AG20443 (cell line): ENCODE data around the gene DOCK8.
A peak's percentile ranks its signal among the peaks of the same experiment; 100 is the strongest.

Experiments
- DNase-seq: peaks from one replicate; pipeline ENCODE4 v3.0.0; 2012; ENCODE audit warnings: low spot score, mixed read lengths

DOCK8 gene

DNA sequence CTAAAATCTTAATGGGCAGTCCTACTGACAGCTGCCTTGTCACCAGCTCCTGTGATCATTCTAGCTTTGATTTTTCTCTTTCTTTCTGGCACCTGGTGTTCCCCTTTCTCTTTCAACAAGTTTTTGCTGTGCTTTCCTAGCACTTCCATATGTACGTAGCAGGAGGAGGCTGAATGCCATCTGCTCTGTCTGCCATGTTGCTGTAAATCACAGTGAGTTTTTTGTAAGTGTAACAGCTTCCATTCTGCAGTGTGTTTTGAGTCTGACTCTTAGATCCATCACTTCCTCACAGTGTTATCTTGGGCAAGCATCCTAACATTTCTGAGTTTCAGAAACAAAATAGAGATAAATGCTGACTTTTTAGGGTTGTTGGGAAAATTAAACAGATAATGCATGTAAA, 247.9 kb downstream of the DOCK8 start:
- DNase-seq: no peak

DNA sequence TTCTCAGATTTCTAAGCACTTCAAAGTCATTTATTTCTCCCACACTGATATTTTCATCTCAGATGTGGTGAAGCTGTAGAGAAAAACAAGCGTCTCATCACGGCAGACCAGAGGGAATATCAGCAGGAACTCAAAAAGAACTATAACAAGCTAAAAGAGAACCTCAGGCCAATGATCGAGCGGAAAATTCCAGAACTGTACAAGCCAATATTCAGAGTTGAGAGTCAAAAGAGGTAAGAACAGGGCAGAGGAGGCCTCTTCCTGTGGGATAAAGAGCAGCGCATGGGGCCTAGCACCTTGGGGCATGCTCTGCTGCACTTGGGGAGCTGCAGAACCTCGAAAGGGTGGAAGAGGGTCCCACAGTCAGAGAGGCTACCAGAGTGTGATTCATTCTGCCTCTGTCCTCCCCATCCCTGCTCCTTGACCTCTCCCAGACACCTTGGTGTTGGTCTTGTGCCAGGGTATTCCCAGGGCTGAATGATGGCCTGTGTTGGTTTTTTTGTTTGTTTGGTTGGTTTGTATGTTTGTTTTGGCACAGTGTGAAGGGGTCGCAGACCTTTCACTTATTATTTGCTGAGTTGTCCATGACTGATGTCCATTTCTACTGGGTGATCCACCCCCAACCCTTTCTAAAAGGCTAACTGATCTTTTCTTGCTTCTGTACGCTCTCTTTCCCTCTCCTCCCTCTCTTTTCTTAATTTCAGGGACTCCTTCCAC, 248.9 kb downstream of the DOCK8 start:
- no peak for DNase-seq

DNA sequence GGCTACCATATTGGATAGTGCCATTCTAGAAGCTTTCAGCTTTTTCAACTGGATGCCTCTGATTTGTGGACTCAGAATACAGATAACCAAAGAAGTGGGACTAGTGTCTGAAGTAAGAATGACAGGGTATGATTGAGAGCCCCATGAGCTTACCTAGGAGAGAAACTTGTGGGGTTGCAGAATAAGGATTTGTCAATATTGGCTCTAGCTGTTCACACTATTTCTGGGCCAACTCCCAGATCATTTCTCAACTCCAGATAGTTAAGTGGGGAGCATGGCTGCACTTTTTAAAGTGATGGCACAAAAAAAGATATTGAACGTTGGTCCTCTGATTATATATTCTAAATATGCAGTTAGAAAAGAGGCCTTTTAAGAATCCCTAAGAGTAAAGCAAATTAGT, 252.1 kb downstream of the DOCK8 start:
- DNase-seq: no peak

DNA sequence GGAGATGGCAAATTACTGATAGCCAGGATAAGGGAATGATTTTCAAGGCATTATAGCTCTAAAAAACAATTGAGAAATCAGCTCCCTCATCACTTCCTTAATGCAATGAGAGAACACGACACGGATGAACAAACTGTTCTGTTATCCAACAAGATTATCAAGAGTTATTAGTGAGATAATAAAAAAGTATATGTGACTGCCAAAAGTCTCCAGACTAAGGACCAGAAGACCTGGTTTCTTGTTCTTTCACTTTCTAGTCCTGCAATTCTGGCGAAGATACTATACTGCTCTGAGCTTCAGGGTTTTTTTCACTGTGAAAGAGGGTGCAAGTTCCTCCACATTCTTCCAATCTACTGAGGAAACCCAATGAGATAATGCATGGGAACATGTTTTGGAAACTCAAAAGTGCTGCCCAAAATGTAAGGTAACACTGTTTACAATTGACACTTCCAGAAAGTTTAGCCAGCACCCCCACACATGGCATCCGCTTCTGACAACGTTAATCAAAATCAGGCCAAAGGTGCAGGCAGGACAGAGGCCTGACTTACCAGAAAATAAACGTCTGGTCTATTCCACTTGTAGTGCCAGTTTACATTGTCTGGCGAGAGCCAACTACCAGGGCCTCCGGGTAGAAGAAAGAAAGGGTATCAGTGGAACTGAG, 254.2 kb downstream of the DOCK8 start:
- DNase-seq: no peak

DNA sequence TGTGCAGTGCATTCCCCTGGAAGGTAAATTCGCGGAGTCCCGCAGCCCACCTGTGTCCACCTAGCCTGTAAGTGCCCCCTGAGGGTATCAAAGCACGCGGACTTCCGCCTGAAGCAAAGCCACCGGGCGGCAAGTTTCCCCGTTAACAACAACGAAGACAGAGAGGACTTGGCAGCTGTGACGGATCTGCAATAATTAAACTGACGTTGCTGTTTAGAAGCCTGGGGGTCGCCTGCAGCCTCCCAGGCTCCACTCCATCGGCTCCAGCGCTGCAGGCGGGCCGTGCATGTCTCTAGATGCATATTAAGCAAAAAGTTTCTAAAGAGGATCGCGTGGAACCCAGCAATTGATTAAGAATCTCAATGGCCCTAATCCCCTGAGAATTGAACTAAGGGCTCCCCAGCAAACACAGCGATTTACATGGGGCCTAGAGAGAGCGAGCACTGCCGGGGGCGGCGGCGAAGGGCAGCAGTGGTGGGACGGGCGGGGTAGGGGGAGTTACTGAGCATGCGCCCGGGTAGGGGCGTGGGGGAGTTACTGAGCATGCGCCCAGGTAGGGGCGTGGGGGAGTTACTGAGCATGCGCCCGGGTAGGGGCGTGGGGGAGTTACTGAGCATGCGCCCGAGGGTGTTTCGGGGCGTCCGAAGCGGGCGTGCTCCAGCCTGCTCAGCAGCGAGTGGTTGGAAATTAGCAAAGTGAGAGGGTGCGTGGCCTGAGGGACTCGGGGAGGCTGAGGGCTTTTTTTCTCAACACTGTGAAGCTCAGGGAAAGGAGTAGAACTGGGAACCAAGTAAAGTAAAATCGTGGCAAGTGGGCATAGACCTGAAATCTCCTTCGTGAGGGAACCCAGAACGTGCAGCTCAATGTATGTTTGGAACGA, 255.2 kb downstream of the DOCK8 start:
- peak; percentile 95 for DNase-seq

DNA sequence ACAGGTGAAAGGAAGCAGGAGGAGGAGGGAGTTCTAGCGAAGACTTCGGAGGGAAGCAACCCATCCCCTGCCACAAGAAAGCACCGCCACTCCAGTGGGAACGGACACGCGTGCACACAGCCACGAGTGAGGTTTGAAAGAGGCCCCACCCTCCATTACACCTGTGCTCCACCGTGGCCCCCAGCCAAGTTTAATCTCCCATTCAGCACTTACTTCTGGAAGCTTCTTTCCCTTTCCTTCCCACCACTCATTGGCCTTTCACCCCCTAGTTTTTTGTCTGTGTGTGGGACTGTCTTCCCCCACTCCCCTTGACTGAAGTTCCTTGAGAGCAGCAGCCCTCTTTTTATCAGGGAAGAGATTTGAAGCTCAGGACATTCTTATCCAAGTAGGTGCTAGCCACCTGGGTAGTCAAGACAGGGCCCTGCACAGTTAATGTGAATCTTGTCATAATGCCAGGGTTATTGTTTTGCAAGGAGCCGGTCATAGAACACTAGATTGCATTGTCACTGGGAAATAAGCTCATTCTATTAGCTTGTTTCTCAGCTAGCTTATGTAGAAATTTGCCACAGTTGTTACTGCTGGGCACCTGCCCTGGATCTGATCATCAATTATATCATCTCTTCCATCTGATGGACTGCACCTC, 256.0 kb downstream of the DOCK8 start:
- no peak for DNase-seq

DNA sequence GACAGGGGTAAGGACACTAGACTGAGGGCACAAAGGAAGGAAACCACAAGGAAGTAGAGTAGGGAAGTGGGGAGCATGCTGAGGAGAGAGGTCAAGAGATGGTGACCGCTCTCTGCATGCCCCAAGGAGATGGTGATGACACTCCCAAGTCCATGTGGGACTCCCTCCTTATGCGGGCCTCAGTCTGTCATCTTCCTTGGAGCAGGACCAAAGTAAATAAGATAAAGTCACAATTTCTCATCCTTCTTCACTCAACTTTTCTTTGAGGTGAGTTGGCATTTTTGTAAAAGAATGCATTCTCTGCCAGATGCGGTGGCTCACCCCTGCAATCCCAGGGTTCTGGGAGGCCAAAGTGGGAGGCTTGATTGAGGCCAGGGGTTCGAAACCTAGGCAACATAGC, 256.7 kb downstream of the DOCK8 start:
- DNase-seq: no peak

DNA sequence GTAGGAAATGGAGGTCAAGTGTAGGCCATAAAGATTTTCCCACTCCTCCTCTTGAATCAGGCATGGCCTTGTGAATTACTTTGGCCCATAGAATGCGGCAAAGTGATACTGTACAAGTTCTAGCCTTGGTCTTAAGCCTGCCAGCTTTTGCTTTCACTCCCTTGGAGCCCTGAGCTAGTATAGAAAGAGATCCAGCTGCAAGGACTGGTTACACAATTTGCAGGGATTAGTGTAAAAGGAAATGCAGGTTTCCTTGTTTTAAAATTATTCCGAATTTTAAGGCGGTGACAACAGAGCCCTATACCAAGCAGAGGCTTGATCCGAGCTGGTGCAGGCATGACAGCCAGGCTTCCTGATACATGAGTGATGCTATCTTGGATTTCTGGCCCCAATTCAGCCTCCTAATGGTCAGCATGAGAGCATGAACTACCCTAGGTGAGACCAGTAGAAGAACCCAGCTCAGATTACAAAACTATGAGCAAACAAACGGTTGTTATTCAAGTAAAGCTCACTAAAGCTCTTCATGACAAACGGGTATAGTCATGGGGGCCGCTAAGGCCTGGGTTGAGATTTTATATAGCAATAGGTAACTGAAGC, 257.9 kb downstream of the DOCK8 start:
- no peak for DNase-seq

DNA sequence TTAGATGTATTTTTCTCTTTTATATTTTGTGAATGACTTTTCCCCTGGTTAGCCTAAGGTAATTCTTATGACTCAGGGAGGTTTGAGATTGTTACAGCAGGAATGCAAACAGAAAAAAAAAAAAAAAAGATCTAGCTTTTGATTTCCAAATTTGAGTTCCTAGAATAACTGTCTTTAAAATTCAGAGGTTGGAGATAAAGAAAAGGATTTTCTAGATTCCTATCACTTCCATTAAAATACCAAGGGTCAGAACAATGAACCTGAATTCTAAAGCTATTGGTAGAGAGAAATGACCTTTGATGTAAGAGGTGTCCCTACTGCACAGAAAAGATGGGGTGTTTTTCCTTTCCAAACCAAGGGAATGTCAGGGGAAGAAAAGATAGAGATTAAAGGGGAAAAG, 262.5 kb downstream of the DOCK8 start:
- DNase-seq: no peak

DNA sequence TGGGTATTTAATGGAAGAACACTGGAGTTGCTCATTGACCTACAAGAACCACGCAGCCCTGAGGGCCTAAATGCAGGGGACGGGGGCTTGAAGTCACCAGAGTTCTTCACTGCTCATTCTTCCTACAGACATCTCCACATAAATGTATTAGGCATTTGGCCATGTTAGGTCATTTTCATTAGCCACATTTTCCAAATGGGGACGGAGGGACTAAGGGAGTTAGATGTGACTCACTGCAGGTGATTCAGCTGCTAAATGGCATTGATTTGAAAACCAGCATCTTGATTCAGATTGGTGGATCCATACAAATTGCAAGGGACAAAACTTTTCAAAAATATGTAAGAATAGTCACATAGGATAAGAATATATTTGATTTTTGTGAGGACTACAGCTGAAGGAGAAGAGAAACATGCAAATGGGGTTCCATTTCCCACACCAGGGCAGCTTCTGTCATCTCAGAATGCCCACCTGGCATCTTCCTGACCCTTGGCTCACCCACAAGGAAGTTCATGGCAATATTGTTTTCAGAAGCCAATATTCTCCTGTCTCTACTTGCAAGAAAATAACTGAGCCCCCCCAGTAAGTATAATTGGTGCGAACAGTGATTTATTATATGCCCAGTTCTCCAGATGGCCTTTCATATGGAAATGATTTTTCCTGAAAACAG, 264.8 kb downstream of the DOCK8 start:
- DNase-seq: no peak

DNA sequence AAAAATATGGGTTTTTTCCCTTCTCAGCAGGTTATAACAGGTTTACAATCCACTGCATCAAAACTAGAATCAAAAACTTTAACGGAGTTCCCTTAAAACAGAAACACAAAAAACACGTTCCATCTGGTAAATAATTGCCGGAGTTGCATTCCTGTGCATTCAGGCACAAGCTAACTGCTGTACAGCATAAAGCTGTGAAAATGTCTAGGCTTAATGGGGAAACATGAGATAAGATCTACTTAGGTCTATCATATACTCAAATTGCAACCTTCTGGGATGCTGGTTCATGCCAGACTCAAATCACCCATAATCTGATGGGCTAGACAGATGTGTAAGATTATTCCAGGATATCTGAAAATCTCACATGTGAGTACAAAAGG, 265.3 kb downstream of the DOCK8 start:
- DNase-seq: no peak

DNA sequence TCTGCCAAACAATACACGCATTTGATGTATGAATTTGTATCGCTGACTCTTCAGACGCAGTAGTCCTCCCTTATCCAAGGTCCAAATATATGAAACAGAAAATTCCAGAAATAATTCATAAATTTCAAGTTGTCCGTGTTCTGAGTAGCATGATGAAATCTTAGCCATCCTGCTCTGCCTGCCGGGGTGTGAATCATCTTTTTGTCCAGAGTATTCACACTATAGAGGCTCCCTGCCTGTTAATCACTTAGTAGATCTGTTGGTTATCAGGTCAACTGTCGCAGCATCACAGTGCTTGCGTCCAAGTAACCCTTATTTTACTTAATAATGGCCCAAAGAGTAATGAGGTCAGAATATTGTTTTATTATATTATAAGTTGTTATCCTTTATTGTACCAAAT, 268.1 kb downstream of the DOCK8 start:
- no peak for DNase-seq

DNA sequence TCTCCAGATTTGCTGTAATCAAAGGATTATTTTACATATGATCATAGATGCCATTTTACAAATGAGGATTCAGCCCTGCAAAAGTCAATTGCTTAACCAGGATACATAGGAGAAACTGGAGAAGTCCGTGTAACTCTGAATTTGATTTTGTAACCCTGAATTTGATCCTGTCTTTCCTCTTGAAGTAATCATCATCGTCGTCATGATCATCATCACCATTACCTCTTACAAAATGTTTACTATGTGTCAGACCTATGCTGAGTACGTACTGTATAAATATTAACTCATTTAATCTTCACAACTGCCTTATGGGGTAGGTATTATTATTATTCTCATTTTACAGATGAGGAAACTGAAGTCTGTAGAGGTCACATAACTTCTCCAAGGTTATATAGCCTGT, 271.5 kb downstream of the DOCK8 start:
- no peak for DNase-seq

DNA sequence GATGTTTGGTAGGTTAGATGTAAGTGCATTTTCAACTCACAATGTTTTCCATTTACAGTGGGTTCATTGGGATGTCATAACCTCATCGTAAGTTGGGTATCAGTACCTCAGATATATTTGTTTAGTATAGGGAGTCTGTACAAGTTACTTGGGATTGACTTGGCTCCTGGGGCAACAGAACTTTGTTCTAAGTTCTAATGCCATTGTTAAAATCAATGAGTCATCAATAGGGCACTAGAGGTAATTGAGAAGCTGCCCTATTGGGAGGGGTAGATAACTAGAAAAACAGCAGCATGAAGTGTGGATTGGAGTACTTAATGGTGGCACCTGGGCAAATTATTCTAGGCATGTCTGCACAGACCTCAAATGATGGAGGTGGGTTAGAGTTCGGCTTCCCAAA, 272.8 kb downstream of the DOCK8 start:
- DNase-seq: no peak

DNA sequence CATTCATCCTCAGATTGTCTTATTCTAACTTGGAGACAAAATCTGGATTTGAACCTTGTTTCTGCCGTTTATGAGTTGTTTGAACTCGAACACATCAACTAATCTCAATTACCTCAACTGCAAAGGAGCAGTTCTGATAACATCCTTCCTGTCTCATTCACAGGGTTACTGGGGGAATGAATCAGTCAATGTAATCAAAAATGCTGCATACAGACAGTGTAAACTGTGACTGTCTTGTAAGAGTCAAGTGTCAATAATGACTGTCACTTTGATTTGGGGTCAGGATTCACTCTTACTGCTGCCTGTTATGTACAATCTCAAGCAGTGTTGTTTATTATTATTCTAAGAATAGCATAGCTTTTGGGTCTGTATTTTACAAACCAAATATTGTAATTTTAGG, 273.8 kb downstream of the DOCK8 start:
- no peak for DNase-seq

DNA sequence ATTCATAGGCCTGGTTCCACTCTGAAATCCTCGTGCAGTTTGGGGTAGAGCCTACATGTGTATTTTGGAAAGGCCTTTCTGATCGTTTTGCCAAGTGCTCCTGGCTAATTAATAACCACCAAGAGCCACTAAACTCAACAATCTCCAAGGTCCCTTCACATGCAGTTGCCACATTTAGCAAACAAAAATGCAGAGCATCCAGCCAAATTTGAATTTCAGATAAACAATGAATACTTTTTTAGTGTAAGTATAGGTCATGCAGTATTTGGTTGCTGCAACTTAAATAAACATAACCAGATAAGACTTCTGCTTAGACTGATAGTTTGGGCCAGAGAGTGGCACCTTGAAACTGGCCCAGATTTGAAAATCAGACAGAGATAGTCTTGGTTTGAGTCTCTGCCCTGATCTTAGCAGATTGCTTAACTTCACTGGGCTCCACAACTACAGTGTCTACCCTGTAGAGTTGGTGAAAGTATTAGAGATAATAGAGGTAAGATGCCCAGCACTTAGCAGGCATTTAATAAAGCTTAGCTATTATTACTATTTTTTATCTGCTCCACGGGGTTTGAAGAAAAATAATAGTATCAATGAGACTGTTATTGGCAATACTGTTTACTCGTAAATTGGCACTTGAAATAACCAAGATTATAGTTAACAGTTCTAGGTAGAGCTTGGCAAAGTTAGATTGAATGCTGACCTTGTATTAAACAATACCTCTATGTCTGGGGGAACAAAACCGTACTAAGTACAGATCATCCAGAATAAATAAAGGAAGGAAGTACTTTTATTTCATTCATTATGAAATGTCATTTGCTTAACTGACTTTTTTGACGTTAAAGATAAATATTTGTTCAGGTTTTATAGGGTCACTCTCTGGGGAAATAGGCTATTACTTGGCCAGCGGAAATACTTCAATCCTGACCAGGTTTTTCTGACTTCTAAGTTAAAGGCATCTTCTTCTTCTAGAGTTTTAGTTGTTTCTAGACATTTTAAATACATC, 274.8 kb downstream of the DOCK8 start:
- DNase-seq: no peak

DNA sequence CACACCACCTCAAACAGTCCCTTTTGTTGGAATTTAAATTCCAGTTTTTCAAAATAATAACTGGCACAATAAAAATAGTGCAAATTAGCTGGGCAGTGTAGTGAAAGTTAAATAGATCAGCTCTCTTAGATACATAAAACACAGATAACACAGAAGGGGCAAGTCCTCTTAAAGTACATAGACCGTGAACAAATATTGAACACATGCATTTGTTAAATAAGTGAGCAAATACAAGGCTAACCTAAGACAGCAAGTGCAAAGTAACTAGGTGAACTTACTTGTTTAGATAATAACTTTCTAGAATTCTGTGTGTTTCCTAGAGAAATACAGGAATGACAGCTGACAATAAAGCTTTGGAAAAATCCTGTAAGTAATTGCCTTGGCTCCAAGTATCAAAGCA, 280.1 kb downstream of the DOCK8 start:
- DNase-seq: no peak

DNA sequence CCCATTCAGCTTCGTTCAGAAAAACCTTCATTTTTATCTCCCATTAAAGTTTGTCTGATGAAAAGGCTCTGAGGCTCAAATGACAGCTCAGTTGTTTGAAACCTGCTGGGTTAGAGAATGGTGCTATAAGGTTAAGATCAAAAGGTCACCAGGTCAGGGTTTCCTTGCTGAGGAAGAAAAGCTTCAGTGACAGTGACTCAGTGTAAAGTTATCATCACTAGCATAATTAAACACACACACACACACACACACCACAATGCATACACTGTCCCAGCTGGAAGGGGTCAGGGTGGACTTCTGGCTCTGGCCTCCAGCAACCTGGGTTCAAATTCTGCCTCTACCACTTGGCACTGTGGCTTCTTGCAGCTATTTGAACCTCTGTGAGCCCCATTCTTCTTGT, 281.1 kb downstream of the DOCK8 start:
- no peak for DNase-seq

DNA sequence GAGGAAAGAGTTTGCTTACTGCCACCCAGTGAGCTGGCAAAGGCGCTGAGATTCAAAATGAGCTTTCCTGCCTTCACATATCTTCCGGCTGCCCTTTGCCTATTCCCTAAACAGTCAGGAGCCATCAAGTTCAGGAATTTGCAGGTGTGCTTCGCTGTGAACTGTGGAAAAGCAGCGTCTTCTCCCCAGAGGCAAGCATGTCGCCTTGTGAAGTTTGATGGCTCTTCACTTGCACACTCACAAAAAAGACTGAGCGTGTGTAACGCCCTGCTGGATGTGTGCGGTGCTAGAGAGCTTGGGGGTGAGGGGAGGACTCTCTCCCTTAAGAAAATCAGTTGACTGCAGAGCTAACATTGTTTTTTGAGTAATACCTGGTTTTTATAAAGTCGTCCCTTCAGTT, 288.7 kb downstream of the DOCK8 start:
- no peak for DNase-seq
